Ascending aorta (tissue), 2 donors: ENCODE data around the gene MAPT. TPM values are rescaled to one million over a fixed set of nuclear protein-coding genes. Genes with fewer than 3 reads are reported as not detected.
A peak's percentile ranks its signal among the peaks of the same experiment; 100 is the strongest.

Experiments used
- DNase-seq, 2 donors: peaks; one replicate each; pipeline ENCODE4 v3.0.0-alpha.2; 2019; ENCODE audit warnings: low spot score in 2 of 2
- H3K27ac ChIP-seq, 2 donors: fragments of 200-600 bp; sonication (generic); one replicate each; pipeline ENCODE4 v1.5.1; 2016 to 2017; ENCODE audit warnings: mild to moderate bottlenecking in 1 of 2
- H3K27me3 ChIP-seq: fragments of 200-600 bp; sonication (generic); one replicate; pipeline ENCODE4 v1.5.1; 2017
- H3K36me3 ChIP-seq, 2 donors: fragments of 200-600 bp; sonication (generic); one replicate each; pipeline ENCODE4 v1.5.1; 2016
- H3K4me1 ChIP-seq, 2 donors: fragments of 200-600 bp; sonication (generic); one replicate each; pipeline ENCODE4 v1.5.1; 2016 to 2017; ENCODE audit warnings: mild to moderate bottlenecking in 1 of 2
- H3K4me3 ChIP-seq, 2 donors: fragments of 200-600 bp; sonication (generic); one replicate each; pipeline ENCODE4 v1.5.1; 2016 to 2017; ENCODE audit warnings: mild to moderate bottlenecking in 1 of 2
- H3K9me3 ChIP-seq, 2 donors: fragments of 200-600 bp; sonication (generic); one replicate each; pipeline ENCODE4 v1.5.1; 2016
- intact Hi-C: fragments of 100-400 bp; cut with DNase I; formaldehyde crosslinking; loops from one replicate; pipeline ENCODE4 v1.15.1; 2023
- total RNA-seq: library from RNA; depleted of rRNA; stranded (reverse); fragments of >200 nt; gene quantifications from one replicate; pipeline ENCODE4 v1.1.0, GENCODE V29; 2016
- TF ChIP-seq, protein P1 (sequence below), 3 experiments: fragments of 200-600 bp in 2 of 3; fragments of 450-650 bp in 1 of 3; sonication (generic) in 2 of 3; IDR thresholded peaks; one replicate each; pipeline ENCODE4 v1.5.1; 2016 to 2019; ENCODE audit warnings: antibody characterized with exemption in 3 of 3, mild to moderate bottlenecking in 1 of 3, moderate library complexity in 1 of 3

The MAPT gene
- total RNA-seq, 1 donor from 2014 or later: 0.32 TPM

DNA sequence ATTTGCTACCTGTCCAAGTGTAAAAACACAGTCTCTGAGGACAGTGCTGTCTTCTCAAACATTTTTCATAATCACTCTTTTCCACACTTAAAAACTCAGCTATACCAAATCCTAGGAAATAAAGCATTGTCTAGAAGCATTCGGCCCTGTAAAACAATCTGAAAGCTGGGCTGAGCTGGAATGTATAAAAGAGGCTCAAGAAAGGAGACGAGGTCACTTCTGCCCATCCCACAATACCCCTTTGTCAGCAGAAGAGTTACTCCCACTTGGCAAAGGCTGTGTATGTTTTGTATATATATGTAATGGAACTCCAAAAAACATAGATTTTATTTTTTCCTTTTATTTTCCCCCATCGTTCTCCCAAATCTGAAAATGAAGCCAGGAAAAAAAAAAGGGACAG, 148.6 kb downstream of the MAPT start:
- Histone ChIP-seq H3K27me3 (no peaks in the 10 kb centered on the region), H3K9me3 (no peaks in the 10 kb centered on the region), H3K27ac (no peak overlapping the region), H3K4me1 (peaks cover 0 to 4% of the 10 kb centered on the region in 2 donors), H3K4me3 (no peak overlapping the region), H3K36me3 (peaks cover 25 to 62% of the 10 kb centered on the region in 2 donors)
- no peak for DNase-seq
- TF ChIP-seq, protein P1, sequence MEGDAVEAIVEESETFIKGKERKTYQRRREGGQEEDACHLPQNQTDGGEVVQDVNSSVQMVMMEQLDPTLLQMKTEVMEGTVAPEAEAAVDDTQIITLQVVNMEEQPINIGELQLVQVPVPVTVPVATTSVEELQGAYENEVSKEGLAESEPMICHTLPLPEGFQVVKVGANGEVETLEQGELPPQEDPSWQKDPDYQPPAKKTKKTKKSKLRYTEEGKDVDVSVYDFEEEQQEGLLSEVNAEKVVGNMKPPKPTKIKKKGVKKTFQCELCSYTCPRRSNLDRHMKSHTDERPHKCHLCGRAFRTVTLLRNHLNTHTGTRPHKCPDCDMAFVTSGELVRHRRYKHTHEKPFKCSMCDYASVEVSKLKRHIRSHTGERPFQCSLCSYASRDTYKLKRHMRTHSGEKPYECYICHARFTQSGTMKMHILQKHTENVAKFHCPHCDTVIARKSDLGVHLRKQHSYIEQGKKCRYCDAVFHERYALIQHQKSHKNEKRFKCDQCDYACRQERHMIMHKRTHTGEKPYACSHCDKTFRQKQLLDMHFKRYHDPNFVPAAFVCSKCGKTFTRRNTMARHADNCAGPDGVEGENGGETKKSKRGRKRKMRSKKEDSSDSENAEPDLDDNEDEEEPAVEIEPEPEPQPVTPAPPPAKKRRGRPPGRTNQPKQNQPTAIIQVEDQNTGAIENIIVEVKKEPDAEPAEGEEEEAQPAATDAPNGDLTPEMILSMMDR (IDR thresholded peaks at IDR 0.05): no peak
- intact Hi-C loops: loop anchor here (5.0 kb wide), 1 partner anchor 41 kb away; no protein-coding TSS in a partner anchor

DNA sequence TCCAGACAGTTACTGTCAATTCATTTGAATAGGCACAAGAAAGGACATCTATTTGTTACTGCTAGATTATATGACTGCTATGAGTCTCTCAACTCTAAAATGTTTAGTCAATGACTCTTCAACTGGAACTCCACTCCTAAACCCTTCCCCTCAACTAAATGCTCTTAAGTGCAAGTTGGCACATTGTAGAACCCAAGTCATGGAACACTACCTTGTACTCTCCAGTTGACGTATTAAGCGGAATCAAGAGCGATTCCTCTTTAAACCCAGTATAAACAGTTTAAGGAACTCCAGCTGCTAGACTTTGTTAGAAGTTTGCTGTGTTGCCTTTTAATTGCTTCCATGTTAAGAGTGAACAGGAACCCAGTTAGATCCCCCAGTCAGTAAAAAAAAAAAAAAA, 149.3 kb downstream of the MAPT start:
- intact Hi-C loops: loop anchor here (1.0 to 5.0 kb wide), 3 partner anchors 41 to 170 kb away; partner anchors contain the start of gene KANSL1
- Histone ChIP-seq H3K27me3 (no peaks in the 10 kb centered on the region), H3K9me3 (no peaks in the 10 kb centered on the region), H3K27ac (no peak overlapping the region), H3K36me3 (peaks cover 20 to 60% of the 10 kb centered on the region in 2 donors), H3K4me1 (peaks cover 0 to 4% of the 10 kb centered on the region in 2 donors), H3K4me3 (no peak overlapping the region)
- no peak for DNase-seq
- TF ChIP-seq, protein P1 (IDR thresholded peaks at IDR 0.05): no peak

DNA sequence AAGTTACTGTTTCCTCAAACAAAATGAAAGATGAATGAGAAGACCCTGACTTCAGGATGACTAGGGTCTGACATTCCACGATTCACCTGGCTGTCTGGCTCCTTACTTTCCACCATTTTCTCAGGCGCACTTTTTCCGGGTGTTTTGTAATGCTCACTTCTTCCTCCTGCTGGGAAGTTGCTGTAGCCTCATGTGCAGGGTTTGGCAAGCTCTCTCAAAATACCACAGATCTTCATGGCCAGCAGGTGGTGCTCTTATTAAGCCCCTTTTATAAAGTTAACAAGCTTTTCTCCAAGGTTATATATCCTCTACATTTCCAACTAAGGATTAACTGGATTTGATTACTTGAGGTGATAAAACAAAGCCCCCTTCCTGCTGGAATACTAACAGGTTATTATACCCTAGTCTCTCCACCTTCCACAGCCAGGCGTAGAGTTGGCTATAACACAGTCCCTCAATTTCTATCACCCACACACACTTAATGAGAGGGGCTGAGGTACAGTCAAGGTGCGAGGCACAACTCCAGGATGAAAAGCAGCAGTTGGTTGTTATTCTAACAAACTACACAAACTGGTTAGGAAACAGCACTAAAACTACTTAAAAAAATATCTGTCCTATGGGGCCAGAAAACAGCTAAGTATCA, 150.1 kb downstream of the MAPT start:
- TF ChIP-seq, protein P1 (IDR thresholded peaks at IDR 0.05): peak; percentile 88 to 94 (median 91)
- peaks cover 13 to 60% of the 10 kb centered on the region in 2 donors for H3K36me3 ChIP-seq
- H3K4me1 ChIP-seq: peaks cover 0 to 4% of the 10 kb centered on the region in 2 donors
- H3K4me3 ChIP-seq: no peak overlapping the region
- intact Hi-C loops: loop anchor here (1.0 to 5.0 kb wide), 3 partner anchors 42 to 169 kb away; partner anchors contain the start of gene KANSL1
- no peaks in the 10 kb centered on the region for H3K9me3 ChIP-seq
- peak overlapping the region in 1 of 2 donors; percentile 58 for H3K27ac ChIP-seq
- DNase-seq: peak in 1 of 2 donors; percentile 91
- no peaks in the 10 kb centered on the region for H3K27me3 ChIP-seq

DNA sequence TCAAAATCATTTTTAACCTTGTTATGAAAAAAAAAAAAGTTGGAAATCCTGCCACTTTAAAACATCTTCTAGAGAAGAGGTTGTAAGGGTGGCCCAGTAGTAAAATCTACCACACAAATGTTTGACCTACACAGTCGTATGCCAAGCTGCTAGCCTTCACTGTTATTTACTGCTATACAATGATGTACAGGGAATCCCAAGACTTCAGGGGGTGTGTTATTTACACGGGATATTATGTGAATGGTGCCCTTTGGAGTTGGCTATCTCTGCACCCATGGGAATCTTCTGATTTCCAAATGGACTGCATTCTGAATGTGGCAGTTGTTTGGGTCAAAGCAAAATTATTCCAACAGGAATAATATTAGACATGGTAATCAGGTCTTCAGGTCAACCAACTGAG, 150.6 kb downstream of the MAPT start:
- TF ChIP-seq, protein P1 (IDR thresholded peaks at IDR 0.05): no peak
- intact Hi-C loops: loop anchor here (1.0 to 5.0 kb wide), 3 partner anchors 43 to 168 kb away; partner anchors contain the start of gene KANSL1
- Histone ChIP-seq H3K4me1 (peaks cover 0 to 4% of the 10 kb centered on the region in 2 donors), H3K4me3 (no peak overlapping the region), H3K9me3 (no peaks in the 10 kb centered on the region), H3K27me3 (no peaks in the 10 kb centered on the region), H3K36me3 (peaks cover 17 to 62% of the 10 kb centered on the region in 2 donors), H3K27ac (no peak overlapping the region)
- no peak for DNase-seq

DNA sequence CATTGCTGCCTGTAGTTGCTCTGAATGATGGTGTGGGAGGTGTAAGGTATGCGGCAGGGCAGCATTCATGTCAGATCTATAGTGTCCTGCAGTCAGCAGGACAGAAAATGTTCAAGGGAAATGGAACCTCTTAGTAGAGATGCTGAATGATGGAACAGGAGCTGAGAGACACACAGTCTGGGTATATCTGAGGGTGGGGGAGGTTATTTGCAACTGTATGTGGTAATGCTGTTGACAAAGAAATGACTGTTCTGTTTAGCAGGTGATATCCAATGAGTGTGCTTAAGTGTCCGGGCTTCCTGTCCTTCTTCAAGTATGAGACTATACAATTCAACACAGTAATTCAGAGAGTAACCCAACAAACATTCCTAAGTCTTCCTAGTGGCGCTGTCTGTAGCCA, 151.3 kb downstream of the MAPT start:
- H3K27ac ChIP-seq: no peak overlapping the region
- no peaks in the 10 kb centered on the region for H3K9me3 ChIP-seq
- peaks cover 0 to 4% of the 10 kb centered on the region in 2 donors for H3K4me1 ChIP-seq
- DNase-seq: no peak
- no peak overlapping the region for H3K4me3 ChIP-seq
- TF ChIP-seq, protein P1 (IDR thresholded peaks at IDR 0.05): no peak
- intact Hi-C loops: loop anchor here (2.0 kb wide), 1 partner anchor 147 kb away; the partner anchor contains the start of gene KANSL1
- no peaks in the 10 kb centered on the region for H3K27me3 ChIP-seq
- H3K36me3 ChIP-seq: peaks cover 22 to 68% of the 10 kb centered on the region in 2 donors
